Stimulated activated CD8-positive, alpha-beta memory T cell treated with anti-CD3 and anti-CD28 coated beads, Interleukin-7, amount 100 ng/mL, for 48 hours (primary cell): ENCODE measurements around the gene CTCFL.

Source experiments
- DNase-seq, 2 donors: peaks; one replicate each; pipeline ENCODE4 v3.0.0-alpha.2; 2020; ENCODE audit warnings: low read depth in 1 of 2; ENCODE audit errors: extremely low read depth in 1 of 2

CTCFL gene

DNA sequence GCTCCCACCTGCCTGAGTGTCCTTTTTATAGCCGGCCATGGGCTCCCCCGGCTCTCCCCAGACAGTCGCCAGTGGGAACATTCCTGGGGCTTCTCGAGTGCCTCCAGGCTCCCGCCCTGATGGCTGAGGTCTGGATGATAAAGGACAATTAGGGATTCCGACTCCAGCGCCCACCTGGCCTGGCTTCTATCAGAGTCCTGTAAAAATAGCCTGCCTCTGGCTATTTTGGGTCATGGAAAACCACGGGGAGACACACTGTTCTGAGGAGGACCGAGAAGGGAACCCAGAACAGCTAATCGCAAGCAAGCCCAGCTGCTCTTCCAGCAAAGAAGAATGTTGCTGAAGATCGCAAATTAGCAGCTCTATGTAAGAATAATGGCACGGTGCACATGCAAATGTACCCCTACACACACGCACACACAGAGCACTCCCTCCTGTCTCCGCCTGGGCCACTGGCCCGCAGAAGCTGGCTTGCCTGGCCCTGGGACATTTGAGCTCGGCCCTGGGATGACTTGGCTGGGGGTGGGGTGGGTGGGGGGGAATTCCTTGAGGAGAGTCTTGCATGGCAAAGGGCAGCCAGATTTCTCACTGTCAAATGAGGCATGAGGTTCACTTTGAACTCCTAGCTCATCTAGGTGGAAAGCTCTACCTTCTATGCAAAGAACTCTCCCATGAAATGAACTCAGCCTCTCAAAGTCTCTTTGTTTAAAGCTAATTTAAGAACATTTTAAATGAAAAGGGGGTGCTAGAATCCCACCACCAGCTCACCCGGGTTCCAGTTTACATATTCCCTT lies 55.3 kb downstream of the CTCFL start:
- DNase-seq = no peak

DNA sequence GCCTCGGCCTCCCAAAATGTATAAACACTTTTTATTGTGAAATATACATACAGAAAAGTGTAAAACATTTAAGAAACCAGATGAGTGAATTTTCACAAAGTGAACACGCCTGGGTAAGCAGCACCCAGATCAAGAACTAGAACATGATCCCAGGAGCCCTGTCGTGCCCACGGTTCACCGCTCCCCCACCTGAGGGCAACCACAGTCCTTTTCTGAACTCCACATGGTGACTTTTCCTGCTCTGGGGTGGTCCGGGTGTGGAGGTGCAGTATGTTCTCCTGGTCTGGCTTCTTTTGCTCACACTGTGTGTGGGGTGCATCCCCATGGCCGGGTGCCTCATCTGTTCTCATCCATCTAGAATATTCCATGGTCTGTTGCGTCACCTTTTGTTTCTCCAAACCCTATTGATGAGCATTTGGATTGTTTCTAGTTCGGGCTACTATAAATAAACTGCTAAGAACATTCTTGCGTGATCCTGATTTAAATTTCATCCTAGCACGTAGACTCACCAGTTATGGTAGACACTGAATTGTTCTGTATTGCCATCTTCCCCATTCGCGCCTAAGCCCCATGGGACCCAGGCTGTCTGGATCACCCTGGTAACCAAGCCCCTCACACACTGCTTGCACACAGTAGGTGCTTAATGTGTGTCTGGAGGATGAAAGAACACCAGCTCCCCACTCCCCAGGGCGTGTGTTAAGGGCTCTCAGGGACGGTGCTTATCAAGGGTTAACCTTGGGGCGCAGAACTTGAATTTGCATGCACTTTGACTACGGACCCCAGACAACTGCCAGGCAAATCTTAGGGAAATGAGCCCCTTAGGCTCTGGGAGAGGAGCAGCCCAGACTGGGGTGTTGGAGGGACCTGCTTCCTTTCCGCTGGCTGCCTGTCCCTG lies 56.2 kb downstream of the CTCFL start:
- DNase-seq = no peak

DNA sequence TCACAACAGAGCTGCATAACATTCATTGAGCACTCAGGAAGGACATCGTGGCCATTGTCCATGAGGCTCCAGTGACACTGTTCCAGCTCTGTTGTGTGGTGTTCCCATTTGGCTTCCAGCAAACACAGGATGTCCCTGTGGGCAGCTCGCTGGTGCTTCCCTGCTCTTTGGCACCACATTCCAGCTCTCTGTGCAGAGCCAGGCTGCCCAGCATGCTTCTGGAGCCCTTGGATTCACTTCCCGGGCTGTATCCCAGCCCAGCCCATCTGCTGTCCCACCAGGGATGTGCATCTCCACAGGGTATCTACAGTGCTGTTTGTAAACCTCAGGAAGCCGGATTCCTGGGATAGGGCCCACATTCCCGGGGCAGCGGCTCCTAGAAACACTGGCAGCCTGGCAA lies 57.2 kb downstream of the CTCFL start:
- no peak for DNase-seq

DNA sequence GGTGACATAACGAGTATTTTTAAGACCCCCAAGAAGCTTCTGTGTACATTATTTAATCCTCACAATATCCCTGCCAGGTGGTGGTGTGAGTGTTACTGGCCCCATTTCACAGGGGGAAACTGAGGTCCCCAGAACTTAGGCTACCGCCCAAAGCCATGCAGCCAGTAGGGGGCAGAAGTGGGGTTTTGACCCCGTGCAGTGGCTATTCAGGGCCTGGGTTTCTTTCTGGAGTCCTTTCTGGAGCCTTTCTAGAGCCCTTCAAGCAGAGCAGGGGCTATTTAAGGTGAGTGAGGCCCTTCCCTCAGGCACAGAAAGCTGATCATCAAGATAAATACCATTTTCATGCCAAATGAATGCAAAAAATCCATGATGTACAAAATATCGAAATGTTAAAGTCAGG lies 59.0 kb downstream of the CTCFL start:
- DNase-seq = no peak

DNA sequence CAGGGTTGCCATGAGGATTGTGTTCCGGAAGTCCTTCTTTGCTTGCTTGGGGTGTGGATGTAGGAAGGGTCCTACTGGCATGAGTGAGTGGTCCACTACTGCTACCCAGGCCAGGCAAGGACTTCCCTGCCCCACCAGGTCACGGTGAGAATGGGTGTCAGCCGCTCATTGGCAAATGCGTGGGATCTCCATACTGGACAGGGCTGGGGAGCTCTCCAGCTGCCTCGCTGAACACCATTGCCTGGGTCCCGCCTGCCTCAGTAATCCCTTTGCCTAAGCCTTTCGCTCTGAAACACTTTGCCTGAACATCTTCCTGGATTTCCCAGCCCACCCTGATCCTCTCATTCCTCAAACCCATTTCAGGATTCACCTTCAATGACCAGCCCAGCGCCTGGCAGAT lies 59.5 kb downstream of the CTCFL start:
- DNase-seq = no peak

DNA sequence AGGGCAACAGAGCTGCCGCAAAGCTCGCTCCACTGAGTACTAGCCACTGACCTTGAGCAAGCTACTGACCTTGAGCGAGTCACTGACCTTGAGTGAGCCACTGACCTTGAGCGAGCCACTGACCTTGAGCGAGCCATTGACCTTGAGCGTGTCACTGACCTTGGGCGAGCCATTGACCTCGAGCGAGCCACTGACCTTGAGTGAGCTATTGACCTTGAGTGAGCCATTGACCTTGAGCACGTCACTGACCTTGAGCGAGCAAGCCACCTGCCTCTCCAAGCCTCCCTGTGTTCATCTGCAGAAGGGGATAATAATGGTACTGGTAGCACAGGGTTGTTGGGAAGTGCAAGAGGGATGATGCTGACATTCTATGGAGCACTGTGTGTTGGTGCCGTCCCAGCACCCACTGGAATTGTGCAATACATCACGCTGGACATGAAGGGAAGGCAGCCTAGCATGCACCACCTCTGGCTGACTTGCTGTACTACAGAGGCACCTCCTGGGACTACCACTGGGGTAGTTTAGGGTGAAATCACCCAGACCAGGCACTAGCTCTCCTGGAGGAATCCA lies 60.2 kb downstream of the CTCFL start:
- no peak for DNase-seq

DNA sequence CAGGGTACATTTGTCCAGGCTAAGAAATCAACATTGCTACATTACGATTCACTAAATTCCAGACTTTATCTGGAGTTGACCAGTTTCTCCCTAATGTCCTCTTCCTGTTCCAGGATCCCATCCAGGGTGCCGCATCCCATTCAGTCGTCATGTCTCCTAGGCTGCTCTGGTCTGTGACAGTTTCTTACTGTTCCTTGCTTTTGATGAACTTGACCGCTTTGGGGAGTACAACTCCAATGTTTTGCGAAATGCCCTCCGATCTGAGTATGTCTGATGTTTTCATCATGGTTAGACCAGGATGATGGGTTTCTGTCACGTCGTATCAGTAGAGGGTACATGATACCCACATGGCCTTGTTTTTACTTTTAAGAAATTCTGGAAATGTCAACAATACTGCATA lies 62.2 kb downstream of the CTCFL start:
- DNase-seq = no peak

DNA sequence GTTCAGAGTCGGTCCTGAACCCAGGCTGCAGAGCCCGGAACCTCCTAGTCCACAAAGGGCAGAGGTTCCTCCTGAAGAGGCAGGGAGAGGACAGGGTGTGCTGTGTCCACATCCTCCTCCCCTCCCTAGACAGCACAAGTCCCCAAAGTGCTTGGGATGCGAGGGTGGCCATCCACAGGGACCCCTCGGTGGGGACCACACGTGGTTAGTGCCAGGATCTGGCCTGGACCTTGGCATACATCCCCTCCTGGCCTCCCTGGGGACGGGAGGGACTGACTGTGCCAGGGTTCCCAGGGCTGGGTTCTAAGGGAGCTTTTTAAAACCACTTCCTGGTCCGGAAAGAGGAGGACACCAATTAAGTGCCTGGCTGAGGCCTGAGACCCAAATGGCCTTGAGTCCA lies 63.2 kb downstream of the CTCFL start:
- no peak for DNase-seq

DNA sequence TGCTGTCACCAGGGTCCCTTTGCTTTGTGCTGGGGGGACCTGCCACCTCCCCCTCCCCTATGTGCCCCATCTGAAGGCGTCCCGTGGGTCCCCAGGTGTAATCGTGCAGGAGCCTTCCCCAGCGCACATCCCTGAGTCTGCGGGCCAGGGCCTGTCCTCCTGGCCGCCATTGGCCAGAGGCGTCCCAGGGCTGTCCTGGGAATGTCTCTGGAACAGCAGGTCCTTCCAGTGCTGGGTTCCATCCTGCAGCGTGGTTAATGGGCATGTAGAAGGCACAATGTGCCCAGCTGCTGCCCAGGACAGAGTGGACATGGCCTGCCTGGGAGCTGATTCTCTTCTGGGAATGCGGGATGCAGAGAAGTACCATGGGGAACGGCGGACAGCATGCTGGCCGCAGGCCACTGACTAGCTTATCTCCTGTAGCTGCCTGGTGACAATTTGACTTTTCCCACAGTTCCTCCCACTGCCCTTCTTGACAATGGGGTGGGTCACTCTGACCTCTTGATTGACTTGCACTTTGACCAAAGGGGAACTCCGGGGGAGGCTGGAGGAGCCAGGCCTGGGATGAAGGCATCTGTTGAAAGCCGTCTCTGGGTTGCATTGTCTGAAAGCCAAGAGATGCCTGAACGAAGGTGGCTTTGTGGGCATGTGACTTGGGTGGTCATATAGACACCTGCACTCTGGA lies 64.0 kb downstream of the CTCFL start:
- DNase-seq = no peak

DNA sequence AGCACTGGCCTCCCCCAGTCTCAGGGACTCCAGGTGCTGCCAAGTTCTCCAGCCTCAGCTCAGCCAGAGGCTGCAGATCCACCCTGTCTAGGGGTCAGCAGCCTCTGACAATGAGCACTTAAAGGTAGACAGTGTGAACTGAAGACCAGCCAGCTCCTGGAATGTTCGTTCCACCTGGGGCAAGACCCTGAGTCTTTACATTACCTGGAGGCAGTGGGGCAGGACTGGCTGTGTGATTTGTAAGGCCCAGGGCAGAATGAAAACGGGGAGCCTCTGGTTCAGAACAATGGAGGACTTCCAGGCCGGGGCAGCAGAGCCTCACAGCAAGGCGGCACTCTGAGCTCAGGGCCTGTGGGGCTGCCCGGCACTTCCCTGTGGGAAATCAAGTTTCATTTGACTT lies 65.0 kb downstream of the CTCFL start:
- no peak for DNase-seq

DNA sequence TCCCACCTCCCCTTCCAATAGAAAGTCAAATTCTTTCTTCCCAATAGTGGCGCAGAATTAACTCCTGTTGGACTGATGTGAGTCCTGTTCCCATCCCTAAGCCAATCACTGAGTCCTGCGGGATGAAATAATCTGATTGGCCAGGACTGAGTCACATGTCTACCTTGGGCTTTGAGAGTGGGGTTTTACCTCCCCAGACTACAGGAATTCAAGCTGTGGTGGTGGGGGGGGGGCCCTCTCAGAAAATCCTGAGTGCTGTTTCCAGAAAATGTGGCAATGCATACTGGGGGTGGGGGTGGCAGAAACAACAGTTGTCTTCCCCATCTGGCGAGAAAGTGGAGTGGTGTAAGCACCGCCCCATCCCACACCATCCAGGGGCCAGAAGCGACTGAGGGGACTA lies 65.7 kb downstream of the CTCFL start:
- DNase-seq = no peak

DNA sequence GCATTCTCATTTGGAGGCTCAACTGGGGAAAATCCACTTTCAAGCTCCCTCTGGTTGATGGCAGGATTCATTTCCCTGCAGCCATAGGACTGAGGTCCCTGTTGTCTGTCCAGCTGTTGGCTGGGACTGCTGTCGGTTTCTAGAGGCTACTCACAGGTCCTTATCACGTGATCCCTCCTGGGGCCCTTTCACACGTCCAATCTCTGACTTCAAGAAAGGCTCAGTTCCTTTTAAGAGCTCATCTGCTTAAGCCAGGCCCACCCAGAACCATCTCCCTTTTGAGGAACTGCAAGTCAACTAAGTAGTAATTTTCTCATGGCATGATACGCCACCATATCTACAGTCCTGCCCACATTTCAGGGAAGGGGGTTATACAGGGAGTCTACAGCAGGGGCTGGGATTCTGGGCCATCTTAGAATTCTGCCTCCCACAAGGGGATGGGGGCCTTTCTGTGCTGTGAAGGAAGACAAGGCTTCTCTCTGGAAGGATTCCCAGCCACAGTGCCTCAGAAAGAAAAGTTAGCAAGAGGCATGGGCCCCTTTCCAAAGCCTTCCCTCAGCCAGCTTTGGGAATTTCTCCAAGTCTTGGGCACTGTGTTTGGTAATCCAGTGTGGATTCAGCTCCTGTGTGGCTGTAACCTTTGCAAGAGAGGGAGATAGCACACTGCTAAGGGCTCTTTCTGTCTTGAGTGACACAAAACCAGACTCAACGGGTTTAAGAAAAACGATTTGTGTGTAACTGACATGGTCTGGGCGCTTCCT lies 66.4 kb downstream of the CTCFL start:
- DNase-seq = no peak

DNA sequence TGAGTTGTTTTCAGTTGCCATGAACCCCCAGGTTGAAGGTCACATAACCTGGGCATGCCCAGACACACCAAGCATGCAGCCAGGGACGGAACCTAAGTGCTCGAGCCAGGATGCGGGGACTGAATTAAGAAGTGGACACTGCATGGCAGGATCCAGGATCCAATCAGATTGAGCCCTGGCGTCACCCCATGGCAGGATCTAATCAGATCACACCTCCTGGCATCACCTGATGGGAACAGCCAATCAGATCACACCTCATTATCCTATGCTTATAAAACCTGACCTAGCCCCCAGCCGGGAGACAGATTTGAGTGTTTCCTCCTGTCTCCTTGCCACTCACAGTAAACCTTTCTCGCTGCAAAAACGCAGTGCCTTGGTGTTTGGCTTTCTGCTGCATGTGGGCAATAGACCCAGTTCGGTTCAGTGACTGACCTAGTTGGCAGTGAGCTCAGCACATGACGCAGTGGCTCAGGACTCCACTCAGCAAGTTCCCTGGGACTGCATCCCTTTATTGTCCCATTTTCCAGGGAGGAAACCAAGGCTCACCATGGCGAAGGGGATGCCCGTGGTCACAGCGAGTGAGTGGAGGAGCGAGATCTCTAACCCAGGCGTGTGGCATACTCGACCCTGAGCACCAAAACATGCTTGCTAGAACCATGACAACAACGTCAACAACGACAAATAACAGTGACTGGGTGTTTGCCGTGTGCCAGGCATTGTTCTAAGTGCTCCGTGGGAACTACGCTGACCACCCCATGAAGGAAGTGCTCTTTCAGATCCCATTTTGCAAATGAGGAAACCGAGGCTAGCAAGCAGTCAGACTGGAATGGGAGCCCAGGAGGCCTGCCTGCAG lies 67.5 kb downstream of the CTCFL start:
- DNase-seq = no peak

DNA sequence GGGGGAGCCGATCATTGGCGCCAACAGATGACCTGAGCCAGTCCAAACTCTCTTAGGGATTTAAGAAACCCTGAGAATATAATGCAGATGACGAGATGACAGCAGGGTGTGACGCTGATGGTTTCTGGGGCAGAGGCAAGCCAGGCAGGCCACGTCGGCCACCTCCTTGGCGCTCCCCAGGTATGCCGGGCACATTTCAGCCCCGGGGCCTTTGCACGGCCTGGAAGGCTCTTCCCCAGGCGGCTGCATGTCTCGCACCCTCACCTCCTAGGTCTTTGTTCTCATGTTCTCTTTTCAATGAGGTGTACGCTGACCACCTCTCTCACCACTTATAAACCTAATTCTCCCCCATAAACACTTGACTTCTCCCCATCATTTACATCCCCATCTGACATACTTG lies 68.8 kb downstream of the CTCFL start:
- DNase-seq = no peak

DNA sequence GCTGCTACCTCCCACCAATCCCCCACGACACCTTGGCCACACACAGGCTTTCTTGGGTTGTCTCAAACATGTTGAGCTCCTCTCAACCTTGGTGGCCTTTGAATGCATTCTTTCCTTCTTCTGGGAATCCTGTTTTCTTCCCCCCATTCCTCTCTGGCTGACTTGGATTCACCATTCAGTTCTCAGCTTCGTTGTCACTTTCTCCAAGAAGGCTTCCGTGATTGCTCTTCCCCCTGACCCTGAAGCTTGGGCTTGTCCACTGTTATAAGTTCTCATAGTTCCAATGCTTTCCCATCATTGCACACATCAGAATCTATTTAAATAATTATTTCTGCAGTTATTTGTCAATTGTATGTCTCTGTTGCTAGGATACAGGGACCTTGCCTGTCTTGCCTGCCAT lies 69.6 kb downstream of the CTCFL start:
- DNase-seq = no peak

DNA sequence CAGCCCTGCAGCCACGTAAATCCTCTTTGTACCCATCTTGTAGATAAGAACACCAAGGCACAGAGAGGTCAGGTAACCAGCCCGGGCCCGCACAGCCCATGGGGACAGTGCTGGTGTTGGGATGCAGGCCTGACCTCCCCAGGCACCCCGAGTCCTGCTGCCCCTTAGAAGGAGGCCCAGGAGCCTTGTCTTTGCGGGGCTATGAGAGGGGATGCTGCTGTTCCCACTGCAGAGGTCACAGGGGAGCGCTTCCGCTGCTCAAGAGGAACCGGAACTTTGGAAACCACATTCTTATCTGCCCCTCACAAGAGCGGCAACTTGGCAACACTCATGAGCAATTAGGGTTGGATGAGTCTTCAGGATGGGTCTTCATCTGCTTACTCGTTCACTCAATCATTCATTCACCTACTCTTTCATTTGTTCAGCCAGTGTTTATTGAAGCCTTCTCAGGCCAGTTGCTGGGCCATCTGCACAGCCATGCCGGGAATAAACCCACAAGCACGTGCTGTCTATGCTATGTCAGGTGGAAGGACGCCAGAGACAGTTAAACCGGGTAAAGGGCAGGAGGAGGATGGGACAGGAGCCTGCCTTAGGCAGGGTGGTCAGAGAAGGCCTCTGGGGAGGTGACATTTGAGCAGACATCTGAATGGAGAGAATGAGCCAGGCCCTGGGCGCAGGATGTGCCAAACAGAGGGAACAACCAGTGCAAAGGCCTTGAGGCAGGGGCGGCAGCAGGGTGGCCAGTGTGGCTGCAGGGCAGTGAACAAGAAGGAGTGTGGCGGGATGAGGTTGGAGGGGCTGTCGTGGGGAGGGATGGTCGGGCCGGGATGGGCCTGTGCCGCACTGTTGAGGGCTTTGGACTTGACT lies 72.9 kb downstream of the CTCFL start:
- DNase-seq = no peak

DNA sequence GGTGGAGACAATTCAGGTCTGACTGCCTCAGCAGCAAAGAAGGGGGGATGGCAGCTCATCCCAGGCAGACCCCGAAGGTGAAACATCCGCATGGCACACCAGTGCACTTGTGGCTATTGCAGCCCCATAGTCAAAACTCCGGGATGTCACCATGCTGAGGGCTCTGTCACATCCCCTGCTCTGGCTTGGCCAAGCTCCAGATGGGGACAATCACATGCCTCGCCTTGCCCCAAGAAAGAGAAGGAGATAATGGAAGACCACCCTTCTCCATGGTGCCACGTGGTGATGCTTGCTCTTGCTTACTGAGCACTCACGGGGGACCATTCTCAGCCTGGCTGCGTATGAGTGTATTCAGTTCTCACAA lies 73.5 kb downstream of the CTCFL start:
- DNase-seq = no peak

DNA sequence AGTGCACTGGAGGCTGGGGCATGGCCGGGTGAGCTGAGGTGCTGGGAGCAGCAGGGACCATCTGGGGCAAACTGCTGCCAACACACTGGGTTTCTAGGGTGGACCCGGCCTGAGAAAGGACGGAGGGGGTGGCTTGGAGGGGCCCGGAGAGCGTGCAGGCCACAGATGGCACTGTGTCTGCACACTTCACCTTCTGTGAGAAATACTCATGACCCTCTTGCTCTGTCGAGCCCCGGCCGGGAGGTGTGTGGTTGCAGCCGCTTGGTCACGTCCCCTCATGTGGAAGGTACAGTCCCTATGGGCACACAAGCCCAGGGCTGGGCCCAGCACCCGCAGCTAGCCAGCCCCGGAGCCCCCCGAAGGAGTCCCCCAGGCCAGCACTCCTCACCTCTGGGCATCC lies 74.0 kb downstream of the CTCFL start:
- no peak for DNase-seq

DNA sequence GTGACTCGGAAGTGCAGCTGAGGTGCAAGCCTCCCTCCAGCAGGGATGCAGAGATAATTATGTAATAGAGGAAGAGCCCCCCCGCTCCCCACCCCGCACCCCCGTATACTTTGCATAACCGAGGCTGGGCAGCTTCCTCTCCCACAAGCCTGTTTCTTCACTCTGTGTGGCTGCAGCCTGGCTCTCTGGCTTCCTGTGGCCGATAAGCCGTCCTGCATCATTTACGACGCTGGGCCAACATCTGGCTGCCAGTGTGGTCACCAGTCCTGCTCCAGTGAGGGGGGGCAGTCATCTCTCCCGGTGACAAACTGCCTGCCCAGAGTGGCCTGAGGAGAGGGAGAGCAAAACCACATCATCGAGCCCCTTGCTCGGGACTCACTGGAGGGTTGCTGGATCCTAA lies 74.5 kb downstream of the CTCFL start:
- no peak for DNase-seq
